Glutamatergic neuron (in vitro differentiated cells): ENCODE measurements around the gene CTNND2. TPM values are rescaled to one million over a fixed set of nuclear protein-coding genes. Genes with fewer than 3 reads are reported as not detected.

ENCODE experiments used
- DNase-seq: peaks from one replicate; pipeline ENCODE4 v3.0.0; 2022
- H3K27ac Mint-ChIP-seq: one replicate; pipeline ENCODE4 v1.8.0; 2020; ENCODE audit warnings: mild to moderate bottlenecking, mixed read lengths, inconsistent platforms; ENCODE audit not compliant: unreplicated experiment
- H3K27me3 Mint-ChIP-seq: one replicate; pipeline ENCODE4 v1.8.0; 2020; ENCODE audit warnings: mild to moderate bottlenecking, moderate library complexity, mixed read lengths, inconsistent platforms; ENCODE audit not compliant: unreplicated experiment
- H3K36me3 Mint-ChIP-seq: one replicate; pipeline ENCODE4 v1.8.0; 2020; ENCODE audit warnings: mild to moderate bottlenecking, mixed read lengths, inconsistent platforms; ENCODE audit not compliant: unreplicated experiment
- H3K4me1 Mint-ChIP-seq: one replicate; pipeline ENCODE4 v1.8.0; 2020; ENCODE audit warnings: mild to moderate bottlenecking, low read depth, mixed read lengths, inconsistent platforms; ENCODE audit not compliant: unreplicated experiment
- H3K4me3 Mint-ChIP-seq: one replicate; pipeline ENCODE4 v1.8.0; 2020; ENCODE audit warnings: mild to moderate bottlenecking, mixed read lengths, inconsistent platforms; ENCODE audit not compliant: unreplicated experiment
- H3K9me3 Mint-ChIP-seq: one replicate; pipeline ENCODE4 v1.8.0; 2020; ENCODE audit warnings: mild to moderate bottlenecking, moderate library complexity, mixed read lengths, inconsistent platforms; ENCODE audit not compliant: unreplicated experiment
- CTCF ChIP-seq: fragments of 200-600 bp; sonication (generic); IDR thresholded peaks from one replicate; pipeline ENCODE4 v1.5.0; 2021; ENCODE audit not compliant: partially characterized antibody, unreplicated experiment
- total RNA-seq: library from RNA; stranded (reverse); fragmentation: NEBNext Ultra II Directional; extraction: Animal tissue kit (Norgen Biotek cat#: 25700); gene quantifications from one replicate; pipeline ENCODE4 v1.2.1, GENCODE V29; 2021; ENCODE audit not compliant: unreplicated experiment

CTNND2 gene
- total RNA-seq, 1 donor from 2014 or later = 134 TPM

- no peak overlapping the region for H3K4me3 Mint-ChIP-seq
- no peaks in the 10 kb centered on the region for H3K4me1 Mint-ChIP-seq
- H3K27me3 Mint-ChIP-seq = peaks cover 5% of the 10 kb centered on the region
- no peak overlapping the region for H3K27ac Mint-ChIP-seq
- peaks cover 16% of the 10 kb centered on the region for H3K36me3 Mint-ChIP-seq
- H3K9me3 Mint-ChIP-seq = peaks cover 3% of the 10 kb centered on the region
- no peak for DNase-seq
- no peak for TF ChIP-seq CTCF
These were observed 904.5 kb downstream of the CTNND2 start for GRCh38 chr5:10999714-11000113.

DNA sequence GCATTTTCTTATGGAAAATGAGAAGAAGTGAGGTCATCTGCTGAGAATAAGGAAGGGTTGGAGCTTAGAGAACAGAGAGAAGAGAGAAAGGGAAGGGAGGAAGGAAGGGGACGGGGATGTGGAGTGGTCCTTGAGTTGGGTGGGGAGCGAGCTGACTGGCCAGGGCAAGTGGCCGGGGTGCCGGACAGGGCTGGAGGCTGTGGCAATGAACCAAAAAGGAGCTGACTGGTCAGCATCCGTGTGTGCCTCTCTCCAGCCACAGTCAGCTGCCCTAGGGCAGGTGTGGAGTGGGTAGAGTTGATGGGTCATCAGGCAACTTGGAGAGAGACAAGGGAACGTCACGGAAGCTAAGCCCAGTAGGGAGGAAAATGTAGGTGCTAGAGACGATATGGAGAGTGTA, 908.4 kb downstream of the CTNND2 start:
- no peak for DNase-seq
- peaks cover 3% of the 10 kb centered on the region for H3K9me3 Mint-ChIP-seq
- H3K4me1 Mint-ChIP-seq = no peaks in the 10 kb centered on the region
- peaks cover 23% of the 10 kb centered on the region for H3K36me3 Mint-ChIP-seq
- H3K27me3 Mint-ChIP-seq = peaks cover 5% of the 10 kb centered on the region
- H3K27ac Mint-ChIP-seq = no peak overlapping the region
- TF ChIP-seq CTCF = no peak
- no peak overlapping the region for H3K4me3 Mint-ChIP-seq

DNA sequence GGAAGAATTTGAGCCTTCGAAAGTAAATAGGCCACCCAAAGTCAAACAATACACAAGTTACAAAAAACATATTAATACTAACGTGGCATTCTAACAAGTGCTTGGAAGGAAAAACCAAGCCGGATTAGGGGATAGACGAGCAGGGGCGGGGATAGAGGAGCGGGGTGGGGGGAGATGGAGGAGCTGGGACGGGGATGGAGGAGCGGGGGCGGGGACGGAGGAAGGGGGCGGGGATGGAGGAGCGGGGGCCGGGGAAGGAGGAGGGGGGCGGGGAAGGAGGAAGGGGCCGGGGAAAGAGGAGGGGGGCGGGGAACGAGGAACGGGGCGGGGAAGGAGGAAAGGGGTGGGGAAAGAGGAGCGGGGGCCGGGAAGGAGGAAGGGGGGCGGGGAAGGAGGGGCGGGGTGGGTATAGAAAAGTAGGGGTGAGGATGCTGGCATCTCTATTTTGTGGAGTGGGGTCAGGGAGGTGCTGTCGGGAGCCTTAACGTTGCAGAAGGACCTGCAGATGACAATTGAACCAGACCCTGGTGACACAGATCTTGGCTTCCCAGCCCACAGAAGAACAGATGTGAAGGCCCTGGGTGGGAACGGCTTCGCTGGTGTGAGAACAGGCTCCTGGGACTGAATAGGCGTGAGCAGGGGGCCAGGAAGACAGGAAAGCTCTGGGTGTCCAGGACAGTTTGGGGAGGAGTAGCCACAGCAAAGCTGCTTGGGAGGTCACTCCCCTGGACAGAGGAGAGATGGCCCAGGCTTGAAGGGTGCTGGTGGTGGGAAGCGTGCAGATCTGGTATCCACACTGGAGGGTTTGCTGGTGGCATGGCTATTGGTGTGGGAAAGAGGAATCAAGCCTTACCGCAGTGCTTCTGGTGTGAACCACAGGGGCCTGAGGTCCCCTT, 909.9 kb downstream of the CTNND2 start:
- H3K9me3 Mint-ChIP-seq = peaks cover 3% of the 10 kb centered on the region
- H3K36me3 Mint-ChIP-seq = peaks cover 29% of the 10 kb centered on the region
- peaks cover 5% of the 10 kb centered on the region for H3K27me3 Mint-ChIP-seq
- DNase-seq = no peak
- no peak for TF ChIP-seq CTCF
- no peak overlapping the region for H3K27ac Mint-ChIP-seq
- no peaks in the 10 kb centered on the region for H3K4me1 Mint-ChIP-seq
- no peak overlapping the region for H3K4me3 Mint-ChIP-seq

- Mint-ChIP-seq H3K36me3 (peaks cover 22% of the 10 kb centered on the region), H3K27ac (no peak overlapping the region), H3K4me3 (no peak overlapping the region), H3K4me1 (peaks cover 10% of the 10 kb centered on the region), H3K9me3 (peaks cover 3% of the 10 kb centered on the region), H3K27me3 (peaks cover 1% of the 10 kb centered on the region)
- DNase-seq = no peak
- no peak for TF ChIP-seq CTCF
These were observed 913.6 kb downstream of the CTNND2 start for GRCh38 chr5:10990634-10991033.

- Mint-ChIP-seq H3K27me3 (peaks cover 1% of the 10 kb centered on the region), H3K27ac (no peak overlapping the region), H3K9me3 (peaks cover 2% of the 10 kb centered on the region), H3K4me1 (peaks cover 10% of the 10 kb centered on the region), H3K36me3 (peaks cover 13% of the 10 kb centered on the region), H3K4me3 (no peak overlapping the region)
- no peak for TF ChIP-seq CTCF
- no peak for DNase-seq
These were observed 914.5 kb downstream of the CTNND2 start for GRCh38 chr5:10989577-10990263.
